ENCODE data around the gene RPP40. TPM values are rescaled to one million over a fixed set of nuclear protein-coding genes. Genes with fewer than 3 reads are reported as not detected.

RPP40 gene
- total RNA-seq, 1 donor: 11.2 TPM

GRCh38 chr6:4981761-4982160, 22.1 kb downstream of the RPP40 start:
- no peak overlapping the region for H3K4me3 ChIP-seq (ENCODE audit: low read depth, low read length)
- TF ChIP-seq, protein P1, sequence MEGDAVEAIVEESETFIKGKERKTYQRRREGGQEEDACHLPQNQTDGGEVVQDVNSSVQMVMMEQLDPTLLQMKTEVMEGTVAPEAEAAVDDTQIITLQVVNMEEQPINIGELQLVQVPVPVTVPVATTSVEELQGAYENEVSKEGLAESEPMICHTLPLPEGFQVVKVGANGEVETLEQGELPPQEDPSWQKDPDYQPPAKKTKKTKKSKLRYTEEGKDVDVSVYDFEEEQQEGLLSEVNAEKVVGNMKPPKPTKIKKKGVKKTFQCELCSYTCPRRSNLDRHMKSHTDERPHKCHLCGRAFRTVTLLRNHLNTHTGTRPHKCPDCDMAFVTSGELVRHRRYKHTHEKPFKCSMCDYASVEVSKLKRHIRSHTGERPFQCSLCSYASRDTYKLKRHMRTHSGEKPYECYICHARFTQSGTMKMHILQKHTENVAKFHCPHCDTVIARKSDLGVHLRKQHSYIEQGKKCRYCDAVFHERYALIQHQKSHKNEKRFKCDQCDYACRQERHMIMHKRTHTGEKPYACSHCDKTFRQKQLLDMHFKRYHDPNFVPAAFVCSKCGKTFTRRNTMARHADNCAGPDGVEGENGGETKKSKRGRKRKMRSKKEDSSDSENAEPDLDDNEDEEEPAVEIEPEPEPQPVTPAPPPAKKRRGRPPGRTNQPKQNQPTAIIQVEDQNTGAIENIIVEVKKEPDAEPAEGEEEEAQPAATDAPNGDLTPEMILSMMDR (IDR thresholded peaks at IDR 0.05; ENCODE audit: insufficient read depth, low read depth, low read length): no peak
- no peak for DNase-seq (ENCODE audit: low read depth)

- no peak for DNase-seq (ENCODE audit: low read depth)
- TF ChIP-seq, protein P1 (IDR thresholded peaks at IDR 0.05; ENCODE audit: insufficient read depth, low read depth, low read length): no peak
- H3K4me3 ChIP-seq (ENCODE audit: low read depth, low read length): no peak overlapping the region
These were observed 24.4 kb downstream of the RPP40 start for GRCh38 chr6:4979426-4979825.

DNA sequence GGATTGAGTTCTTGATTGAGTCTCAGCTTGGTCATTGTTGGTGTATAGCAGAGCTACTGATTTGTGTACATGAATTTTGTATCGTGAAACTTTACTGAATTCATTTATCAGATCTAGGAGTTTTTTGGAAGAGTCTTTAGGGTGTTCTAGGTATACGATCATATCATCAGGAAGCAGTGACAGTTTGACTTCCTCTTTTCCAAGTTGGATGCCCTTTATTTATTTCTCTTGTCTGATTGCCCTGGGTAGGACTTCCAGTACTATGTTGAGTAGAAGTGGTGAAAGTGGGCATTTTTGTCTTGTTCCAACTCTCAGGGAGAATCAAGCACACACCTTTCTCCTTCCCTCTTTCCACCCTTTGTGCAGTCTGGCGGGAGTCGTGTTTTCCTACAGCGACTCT, 26.4 kb downstream of the RPP40 start:
- H3K4me3 ChIP-seq (ENCODE audit: low read depth, low read length): no peak overlapping the region
- TF ChIP-seq, protein P1 (IDR thresholded peaks at IDR 0.05; ENCODE audit: insufficient read depth, low read depth, low read length): no peak

GRCh38 chr6:4975506-4975905, 28.3 kb downstream of the RPP40 start:
- no peak overlapping the region for H3K4me3 ChIP-seq (ENCODE audit: low read depth, low read length)
- TF ChIP-seq, protein P1 (IDR thresholded peaks at IDR 0.05; ENCODE audit: insufficient read depth, low read depth, low read length): no peak
- no peak for DNase-seq (ENCODE audit: low read depth)

More for the DNA sequence above, 26.4 kb downstream of the RPP40 start:
- no peak for DNase-seq (ENCODE audit: low read depth)

DNA sequence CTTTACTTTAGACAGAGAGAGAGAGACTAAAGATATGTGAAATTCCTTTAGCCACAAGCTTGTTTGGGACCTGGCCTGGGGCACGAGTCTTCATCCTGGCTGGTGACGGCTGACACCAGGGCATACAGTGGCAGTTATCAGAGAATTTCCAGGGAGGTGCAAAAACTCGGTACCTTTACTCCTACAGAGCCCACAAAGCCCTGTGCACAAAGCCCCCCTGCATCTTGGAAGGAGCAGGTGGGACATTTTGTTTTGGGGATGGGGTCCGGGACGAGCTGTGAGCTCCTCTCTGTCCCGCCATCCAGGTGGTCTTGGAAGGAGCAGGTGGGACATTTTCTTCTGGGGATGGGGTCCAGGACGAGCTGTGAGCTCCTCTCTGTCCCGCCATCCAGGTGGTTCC, 28.9 kb downstream of the RPP40 start:
- H3K4me3 ChIP-seq (ENCODE audit: low read depth, low read length): no peak overlapping the region
- TF ChIP-seq, protein P1 (IDR thresholded peaks at IDR 0.05; ENCODE audit: insufficient read depth, low read depth, low read length): no peak
- DNase-seq (ENCODE audit: low read depth): no peak

DNA sequence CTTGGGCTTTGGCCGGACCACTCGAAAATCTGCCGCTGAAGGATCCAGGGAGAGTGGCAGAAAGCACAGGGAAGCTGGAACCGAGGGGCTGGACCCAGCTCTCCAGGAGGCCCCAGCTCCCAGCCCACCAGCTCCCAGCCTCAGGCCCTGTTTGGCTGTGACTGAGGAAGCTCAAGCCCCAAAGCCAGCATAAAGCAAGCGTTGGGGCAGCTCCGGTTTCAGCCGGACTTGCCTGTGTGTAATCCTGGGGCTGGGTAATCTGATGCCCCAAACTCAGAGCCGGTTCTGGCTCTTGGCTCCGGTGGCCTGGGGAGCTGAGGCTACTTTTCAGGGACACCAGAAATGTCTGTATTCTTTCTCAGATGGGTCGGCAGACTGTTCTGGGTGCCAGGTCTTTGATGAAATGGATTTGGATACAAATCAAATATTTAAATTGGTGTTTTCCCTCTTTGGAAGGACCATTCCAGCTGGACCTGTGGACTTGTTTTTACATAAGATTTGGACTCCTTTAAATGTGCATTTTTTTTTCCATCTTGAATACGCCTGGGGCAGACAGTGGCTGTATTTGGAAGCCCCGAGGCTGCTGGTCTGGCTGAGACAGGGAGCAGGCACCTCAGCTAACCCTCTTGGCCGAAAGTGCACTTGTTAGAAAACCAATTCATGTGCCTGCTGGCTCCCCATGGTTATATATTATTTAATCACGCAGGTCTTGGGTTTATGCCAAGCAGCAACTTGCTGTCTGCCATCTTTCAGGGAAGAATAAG, 29.7 kb downstream of the RPP40 start:
- H3K4me3 ChIP-seq (ENCODE audit: low read depth, low read length): no peak overlapping the region
- peak; percentile 39 for DNase-seq (ENCODE audit: low read depth)
- TF ChIP-seq, protein P1 (IDR thresholded peaks at IDR 0.05; ENCODE audit: insufficient read depth, low read depth, low read length): no peak

- no peak overlapping the region for H3K4me3 ChIP-seq (ENCODE audit: low read depth, low read length)
- DNase-seq (ENCODE audit: low read depth): no peak
- TF ChIP-seq, protein P1 (IDR thresholded peaks at IDR 0.05; ENCODE audit: insufficient read depth, low read depth, low read length): no peak
These were observed 30.4 kb downstream of the RPP40 start for GRCh38 chr6:4973415-4973814.

Measured in fibroblast of villous mesenchyme (primary cell).